HG02840 (cell line): Measurements from ENCODE around the gene ZNF19.

Source experiments
- ATAC-seq: cut with Tn5 transposase; IDR thresholded peaks from one replicate; pipeline ENCODE4 v1.9.1; 2021; ENCODE audit warnings: mild to moderate bottlenecking, moderate library complexity, moderate number of reproducible peaks; ENCODE audit not compliant: unreplicated experiment, low FRiP score

Gene ZNF19

DNA sequence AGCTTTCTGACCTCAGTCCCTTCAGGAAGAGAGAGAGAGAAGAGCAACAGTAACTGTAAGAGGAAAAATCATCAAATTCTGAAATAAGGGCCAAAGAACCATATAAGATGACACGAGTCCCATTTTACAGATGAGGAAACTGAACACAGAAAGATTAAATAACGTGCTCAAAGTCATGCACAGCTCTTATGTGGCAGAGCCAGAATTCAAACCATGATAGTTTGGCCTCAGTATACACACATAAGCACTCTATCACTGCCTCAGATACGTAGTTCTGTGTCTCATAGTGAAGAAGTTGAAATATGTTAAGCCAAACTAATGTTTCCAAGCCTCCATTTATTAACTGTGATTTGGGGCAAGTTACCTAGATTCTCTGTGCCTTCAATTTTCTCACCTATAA, 1.9 kb upstream of the ZNF19 start:
- no peak for ATAC-seq

DNA sequence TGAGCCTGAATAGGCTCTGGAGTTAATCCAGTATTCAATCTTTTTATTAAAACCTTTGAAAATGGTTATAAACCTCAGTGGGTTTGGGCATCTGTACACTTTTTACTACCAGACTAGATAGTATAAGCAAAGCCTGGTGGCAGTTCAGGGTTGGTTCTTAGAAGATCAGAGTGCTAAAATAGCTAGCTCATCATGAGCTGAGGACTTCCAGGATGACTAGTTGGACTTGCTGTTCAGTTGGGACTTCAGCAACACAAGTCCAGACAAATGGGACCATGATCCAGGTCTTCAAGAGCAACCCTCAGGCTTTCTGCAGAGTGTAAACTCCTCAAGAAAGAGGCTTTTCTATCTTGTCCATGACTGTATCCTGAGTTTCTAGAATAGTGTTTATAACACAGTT, 1.2 kb upstream of the ZNF19 start:
- no peak for ATAC-seq

DNA sequence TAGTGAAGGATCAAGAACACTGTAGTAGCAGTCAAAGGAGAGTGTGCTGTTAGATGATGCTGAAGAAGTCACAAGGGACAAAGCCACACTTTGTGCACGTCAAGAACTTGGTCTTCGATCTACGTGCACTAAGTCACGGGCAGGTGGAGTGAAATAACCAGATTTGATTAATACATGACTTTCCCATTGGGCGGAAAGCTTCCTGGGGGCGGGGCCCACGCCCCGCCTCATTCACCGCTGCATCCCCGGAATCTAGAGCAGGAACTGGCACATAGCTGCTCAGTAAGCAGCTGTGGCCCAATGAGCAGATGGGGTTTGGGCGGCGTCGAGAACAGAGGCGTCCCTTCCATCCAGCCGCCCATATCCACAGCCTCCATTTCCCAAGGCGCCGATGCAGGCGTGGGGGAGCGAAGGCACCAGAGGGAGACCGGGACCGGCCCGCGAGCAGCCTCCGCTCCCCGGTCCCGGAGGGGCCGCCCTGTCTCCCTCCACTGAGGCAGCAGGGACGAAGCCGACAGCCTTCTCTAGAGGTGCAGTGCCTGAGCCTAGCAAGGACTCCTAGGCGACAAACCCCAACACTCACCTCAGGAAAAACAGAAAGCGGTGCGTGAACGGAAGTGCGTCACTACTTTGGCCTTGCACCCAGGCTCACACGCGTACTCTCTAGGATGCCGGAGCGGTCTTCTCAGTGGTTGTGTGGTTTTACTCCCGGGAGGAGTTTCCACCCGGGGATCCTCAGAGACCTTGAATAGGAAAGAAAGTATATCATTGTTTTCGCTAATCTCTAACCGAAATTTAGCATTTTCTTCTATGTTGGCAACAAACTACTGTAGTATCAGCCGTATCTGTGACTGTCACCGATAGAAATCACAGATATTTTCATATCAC, 4.9 kb downstream of the ZNF19 start:
- ATAC-seq = peak; percentile 86

DNA sequence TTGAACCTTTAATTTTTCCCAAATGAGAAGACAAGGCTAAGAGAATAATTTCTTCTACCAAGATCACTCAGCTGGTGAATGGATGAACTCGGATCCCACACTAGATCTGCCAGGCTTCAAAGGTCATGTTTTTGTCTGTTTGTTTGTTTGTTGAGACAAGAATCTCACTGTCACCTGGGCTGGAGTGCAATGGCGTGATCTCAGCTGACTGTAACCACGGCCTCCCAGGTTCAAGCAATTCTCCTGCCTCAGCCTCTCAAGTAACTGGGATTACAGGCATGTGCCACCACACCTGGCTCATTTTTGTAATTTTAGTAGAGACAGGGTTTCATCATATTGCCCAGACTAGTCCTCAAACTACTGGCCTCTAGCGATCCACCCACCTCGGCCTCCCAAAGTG, 6.6 kb downstream of the ZNF19 start:
- ATAC-seq = no peak

DNA sequence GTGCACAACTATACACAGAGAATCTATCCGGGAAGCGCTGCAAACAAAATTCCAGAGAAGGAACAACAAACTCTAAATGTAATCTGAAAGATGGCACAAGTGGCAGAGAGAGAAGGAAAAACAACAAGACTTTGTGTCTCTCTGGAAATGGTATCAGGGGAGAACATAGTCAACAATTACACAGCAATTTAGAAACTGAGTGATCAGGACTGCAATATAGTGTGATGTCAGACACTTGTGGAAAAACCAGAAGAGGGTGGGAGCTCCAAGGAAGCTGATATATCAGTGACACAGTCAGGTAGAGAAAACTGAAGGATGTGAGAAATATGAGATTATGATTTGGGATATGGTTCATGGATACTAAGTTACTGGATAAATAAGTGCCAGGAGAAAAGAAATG, 8.2 kb downstream of the ZNF19 start:
- no peak for ATAC-seq

DNA sequence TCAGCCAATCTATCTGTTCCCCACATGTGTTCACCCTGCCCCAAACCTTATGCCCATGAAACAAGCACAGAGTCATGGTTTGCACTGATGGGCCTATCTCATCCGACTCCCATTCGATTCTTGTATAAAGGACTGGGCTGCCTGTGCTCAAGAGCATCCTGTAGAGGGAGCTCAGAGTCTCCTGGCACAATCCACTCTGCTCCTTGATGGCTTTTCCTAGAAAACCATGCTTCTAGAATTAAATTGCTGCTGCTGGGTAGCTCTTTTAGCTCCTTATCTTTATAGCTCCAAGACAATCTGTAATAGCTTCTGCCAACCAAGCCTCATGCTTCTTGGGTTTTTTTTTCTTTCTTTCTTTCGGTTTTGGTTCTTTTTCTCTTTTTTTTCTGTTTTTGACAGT, 9.7 kb downstream of the ZNF19 start:
- ATAC-seq = no peak

DNA sequence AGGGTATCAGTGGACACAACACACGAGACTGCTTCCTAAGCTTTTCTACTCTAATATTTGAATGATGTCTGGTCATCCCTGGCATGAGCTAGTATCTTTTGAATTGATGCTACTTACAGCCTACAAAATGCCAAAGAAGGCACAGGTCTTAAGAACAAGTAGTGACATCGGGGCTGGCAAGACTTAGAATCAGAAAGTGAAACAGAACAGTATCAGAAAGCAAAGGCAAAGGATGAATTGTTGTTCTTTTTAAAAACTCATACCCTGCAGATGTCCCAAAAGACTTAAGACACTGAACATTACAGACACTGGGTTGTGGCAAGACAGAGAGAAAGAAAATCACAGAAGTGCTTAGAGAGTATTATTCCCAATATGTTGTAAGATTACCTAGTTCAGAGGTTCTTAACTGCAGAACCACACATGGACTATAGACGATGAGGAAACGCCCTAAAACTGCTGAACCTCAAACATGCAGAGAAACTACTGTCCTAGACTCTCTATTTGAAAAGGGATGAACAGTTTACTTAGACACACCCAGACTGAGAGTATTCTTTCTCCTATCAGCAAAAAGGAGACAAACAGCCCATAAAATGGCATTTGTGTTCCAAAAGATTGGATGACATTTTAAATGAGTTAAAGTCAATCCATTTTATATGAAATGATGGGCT, 12.5 kb downstream of the ZNF19 start:
- ATAC-seq = no peak

DNA sequence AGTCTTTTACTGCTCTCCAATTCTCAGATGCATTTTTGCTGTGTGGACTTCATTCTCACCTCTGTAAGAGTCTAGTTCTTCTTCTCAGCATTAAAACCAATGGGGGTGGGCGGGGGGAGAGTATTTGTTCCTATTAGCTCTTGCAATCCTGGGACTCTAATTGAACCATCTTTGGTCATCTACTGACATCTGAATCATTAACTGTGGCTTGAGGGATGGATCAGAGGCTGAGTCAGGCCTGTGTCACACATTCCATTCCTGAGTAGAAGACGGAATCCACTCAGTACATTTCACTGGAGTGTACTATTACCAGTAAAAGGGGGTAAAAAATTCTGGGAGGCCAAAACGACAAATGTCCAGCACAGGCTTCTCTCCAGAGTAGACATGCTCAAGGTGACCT, 14.3 kb downstream of the ZNF19 start:
- ATAC-seq = no peak

DNA sequence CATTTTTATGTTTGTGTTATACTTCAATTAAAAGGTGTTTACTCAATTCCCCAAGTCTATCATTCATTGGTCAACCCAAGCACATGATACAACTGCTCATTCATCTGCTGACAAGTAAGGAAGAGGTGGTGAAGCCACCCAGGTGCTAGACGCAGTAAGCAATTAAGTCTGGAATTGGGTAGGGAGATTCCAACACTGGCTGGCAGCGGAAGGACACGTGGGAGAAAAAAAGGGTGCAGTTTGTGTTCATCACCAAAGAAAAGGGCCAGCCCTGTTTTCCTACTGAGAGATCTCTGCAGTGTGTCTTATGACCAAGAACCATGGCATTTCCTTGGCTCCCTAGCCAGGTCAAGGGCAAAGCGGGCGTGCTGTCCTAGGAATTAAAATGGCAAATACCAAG, 15.2 kb downstream of the ZNF19 start:
- ATAC-seq = no peak

DNA sequence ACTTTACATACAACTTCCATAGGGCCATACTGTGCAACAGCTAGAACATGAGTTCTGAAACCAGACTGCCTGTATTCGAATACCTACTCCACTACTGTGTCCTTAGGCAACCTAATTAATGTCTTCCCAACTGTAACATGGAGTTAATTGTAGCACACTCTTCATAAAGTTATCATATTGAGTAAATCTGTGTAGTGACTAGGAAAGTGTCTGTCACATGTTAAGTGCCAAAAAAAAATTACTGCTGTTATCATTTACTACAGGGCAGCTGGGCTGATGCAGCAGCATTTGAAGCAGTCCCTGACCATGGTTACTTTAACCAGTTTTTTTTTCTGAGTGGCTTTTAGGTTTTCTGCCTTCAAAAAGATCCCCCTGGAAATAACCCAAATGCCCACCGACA, 16.2 kb downstream of the ZNF19 start:
- no peak for ATAC-seq

DNA sequence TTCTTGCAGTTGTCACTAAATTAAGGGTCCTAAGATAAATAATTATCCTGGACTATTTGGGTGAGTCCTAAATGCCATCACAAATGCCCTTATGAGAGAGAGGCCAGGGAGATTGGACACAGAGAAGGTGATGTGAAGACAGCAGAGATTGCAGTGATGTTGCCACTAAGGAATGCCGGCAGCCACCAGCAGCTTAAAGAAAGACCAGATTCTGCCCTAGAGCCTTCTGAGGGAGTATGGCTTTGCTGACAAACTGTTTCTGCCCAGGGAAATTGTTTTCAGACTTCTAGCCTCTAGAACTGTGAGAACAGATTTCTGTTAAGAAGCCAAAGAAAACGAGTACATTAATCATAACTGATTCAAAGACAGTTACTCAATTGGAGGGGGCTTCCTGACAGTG, 17.1 kb downstream of the ZNF19 start:
- no peak for ATAC-seq

DNA sequence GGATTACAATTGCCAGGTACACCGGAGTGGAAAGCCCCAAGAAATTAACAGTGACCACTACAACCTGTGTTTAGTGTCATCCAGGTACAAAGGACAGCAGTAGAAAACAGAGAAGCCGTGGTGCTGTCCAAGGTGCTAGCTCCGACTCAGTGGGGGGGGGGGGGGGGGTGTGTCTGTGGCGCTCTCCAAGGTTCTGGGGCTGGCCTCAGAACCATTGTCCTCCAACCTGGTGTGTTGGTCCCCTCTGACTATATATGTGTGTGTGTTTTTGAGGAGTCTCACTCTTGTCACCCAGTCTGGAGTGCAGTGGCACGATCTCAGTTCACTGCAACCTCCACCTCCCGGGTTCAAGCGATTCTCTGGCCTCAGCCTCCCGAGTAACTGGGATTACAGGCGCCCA, 21.3 kb downstream of the ZNF19 start:
- ATAC-seq = no peak

DNA sequence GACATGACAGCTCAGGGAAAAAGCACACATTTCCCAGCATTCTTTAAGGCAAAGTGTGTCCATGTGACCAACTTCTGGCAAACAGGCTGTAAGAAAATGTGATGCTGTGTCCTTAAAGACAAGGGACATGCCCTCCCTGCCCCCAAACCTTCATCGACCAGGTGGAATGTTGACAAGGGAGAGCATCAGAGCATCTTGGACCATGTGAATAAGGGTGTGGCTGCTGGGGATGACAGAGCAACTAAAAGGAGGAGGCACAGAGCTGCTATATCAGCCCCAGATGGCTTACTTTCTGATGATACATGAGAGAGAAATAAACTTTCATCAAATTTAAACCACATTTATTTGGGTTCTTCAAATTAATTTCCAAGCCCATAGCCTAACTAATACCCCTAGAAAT, 24.9 kb downstream of the ZNF19 start:
- no peak for ATAC-seq

DNA sequence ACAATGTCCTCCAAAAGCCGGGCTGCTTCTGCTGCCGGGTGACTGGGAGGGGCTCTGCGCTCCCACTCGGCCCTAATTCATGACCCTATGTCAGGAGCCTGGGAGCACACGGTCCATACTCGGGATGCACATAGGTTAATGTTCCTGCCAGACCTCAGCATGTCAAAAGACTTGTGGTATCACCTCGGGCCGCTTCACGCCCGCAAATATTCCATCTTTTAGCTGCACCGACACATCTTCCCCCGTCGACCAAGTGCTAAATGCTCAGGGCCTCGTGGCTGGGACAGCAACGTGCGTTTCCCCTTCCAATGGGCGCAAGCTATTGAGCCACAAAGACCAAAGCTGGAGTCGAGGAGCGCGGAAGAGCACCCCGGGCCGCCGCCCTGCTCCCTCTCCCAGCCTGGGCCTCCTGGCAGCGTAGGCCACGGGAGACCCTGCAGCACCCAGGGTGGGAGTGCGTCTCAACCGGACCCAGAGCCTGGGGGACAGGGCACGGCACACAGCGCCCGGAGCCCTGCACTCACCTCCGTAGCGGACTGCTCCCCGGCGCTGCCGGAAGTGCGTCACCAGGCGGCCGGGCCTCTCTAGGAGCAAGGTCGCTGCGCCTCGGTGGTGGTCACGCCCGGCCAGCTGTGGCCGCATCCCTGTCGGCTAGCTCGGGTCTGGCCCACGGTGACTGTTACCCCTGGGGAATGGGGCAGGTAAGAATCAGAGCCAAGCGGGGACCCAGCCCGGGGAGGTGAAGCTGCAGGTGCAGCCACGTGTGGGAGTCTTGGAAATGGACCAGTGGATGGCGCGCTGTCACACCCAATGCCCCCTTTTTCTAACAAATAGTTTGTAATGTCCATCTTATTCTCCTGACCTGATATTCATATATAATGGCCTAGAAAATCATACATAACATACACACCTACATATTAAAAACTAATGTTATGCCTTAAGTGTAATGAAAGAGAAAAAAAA, 27.2 kb downstream of the ZNF19 start, which contains the start of gene ZNF23:
TSS of gene ZNF23 (minus strand) at position 562 of the 963 bp plus-strand sequence. CDS start 5,451 bp downstream, outside the sequence.
- peak; percentile 94 for ATAC-seq

DNA sequence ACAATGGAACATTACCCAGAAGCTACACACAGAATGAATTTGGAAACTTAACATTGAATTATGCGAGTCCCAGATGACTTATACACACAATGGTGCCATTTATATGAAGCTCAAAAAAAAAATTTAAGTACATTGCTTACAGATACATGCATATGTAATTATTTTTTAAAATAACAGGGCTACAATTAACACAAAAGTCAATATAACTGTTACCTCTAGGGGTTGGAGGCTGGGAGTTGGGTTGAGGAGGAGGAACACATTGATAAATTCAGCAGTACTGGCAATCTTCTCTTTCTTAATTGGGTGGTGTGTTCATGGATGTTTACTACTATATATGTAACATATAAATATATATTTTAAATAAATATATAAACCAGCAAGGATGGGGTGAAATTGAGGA, 28.2 kb downstream of the ZNF19 start:
- ATAC-seq = no peak

DNA sequence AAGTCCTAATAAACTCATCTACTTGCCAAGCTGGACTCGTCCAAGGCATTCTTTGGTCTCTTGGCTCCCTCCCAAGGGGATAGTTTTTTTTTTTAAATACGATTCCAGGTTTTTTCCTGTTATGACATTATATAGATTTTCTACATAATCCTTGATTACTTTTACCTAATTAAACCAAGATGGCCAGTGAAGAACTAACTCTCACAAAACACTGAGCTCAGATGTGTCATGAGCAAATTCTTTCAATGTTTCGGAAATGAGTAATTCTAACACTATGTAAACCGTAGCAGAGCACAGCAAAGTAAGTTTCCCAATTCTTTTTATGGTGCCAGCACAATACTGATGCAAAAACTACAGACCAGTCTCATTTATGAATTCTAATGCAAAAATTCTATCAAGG, 28.9 kb downstream of the ZNF19 start:
- ATAC-seq = no peak

DNA sequence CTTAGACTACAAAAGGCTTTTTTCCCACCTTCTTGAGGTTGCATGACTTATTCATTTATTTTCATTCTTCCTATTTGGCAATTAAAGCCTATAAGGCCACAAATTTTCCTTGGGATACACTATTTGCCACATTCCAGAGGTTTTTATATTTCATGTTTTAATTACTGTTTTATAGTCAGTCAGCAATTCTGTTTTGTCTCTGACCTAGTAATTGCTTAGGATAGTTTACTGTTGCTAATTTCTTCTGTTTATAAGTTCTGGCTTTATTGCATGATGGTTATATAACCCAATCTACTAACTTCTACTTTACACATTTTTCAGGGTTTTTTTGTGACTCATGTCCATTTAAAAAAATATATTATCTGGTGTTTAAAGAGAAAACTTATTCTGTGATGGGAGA, 29.6 kb downstream of the ZNF19 start:
- no peak for ATAC-seq

DNA sequence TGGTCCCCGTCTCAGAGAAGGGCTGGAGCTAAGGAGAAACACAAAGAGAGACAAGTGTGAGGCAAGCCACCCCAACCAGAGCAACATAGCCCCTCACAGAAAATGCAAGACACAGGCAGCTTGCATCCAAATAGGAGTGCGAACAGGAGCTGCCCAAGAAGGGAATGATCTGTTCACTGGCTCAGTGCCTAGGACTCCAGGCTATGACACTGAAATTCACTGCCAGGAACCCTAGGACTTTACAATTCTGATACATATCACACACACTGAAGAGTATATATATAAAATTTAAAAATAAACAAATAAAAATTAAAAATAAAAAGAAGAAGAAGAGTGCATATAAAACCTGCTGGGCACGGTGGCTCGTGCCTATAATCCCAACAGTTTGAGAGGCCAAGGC, 32.3 kb downstream of the ZNF19 start:
- no peak for ATAC-seq

DNA sequence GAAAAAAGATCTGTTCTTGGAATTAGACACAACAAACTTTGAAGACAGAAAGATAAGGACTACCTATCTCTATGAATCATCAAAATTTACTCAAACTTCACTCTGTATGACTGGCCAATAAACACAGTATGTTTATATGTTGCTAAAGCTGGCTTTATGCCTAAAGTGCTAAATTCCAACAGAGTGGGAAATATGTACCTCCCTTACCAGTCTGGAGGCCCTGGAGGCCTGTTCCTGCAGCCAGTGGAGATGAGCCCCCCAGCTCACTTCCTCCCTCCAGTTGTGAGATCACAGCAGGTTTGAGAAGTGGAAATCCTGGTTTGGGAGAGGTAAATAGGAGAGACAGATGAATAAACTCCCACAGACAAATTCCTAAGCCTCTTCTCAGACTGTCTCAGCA, 36.1 kb downstream of the ZNF19 start:
- no peak for ATAC-seq

DNA sequence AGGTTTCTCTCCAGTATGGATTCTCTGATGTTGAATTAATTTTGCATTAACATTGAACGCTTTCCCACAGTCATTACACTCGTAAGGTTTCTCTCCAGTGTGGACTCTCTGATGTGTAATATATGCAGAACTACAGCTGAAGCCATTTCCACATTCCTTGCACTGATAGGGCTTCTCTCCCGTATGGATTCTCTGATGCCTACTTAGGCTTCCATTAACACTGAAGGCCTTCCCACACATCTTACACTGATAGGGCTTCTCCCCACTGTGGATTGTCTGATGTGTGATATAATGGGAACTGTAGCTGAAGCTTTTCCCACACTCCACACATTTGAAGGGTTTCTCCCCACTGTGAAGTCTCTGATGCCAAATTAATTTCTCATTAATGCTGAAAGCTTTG, 40.1 kb downstream of the ZNF19 start:
- ATAC-seq = no peak
